Lower lobe of right lung (tissue), 2 donors: ENCODE measurements around the gene ATP10A. TPM values are rescaled to one million over a fixed set of nuclear protein-coding genes. Genes with fewer than 3 reads are reported as not detected.

Source experiments
- ATAC-seq, 2 donors: fragments of 200-7000 bp; cut with Tn5 transposase; one replicate each; pipeline ENCODE4 v1.9.1; 2020 to 2022; ENCODE audit warnings: mild to moderate bottlenecking in 2 of 2, moderate library complexity in 2 of 2
- DNase-seq: peaks from one replicate; pipeline ENCODE4 v3.0.0-alpha.2; 2020
- H3K27ac ChIP-seq: fragments of 200-600 bp; one replicate; pipeline ENCODE4 v1.8.0; 2022
- H3K27me3 ChIP-seq: fragments of 200-600 bp; one replicate; pipeline ENCODE4 v1.8.0; 2022; ENCODE audit warnings: low read depth
- H3K36me3 ChIP-seq: fragments of 200-600 bp; one replicate; pipeline ENCODE4 v1.8.0; 2022; ENCODE audit warnings: mild to moderate bottlenecking
- H3K4me1 ChIP-seq: fragments of 200-600 bp; one replicate; pipeline ENCODE4 v1.8.0; 2022
- H3K4me3 ChIP-seq: fragments of 200-600 bp; one replicate; pipeline ENCODE4 v1.8.0; 2022; ENCODE audit warnings: mild to moderate bottlenecking
- H3K9me3 ChIP-seq: fragments of 200-600 bp; one replicate; pipeline ENCODE4 v1.8.0; 2022
- CTCF ChIP-seq: fragments of 200-600 bp; IDR thresholded peaks from one replicate; pipeline ENCODE4 v1.8.0; 2022; ENCODE audit warnings: antibody characterized with exemption, mild to moderate bottlenecking
- intact Hi-C: fragments of 100-400 bp; cut with DNase I; formaldehyde crosslinking; loops from one replicate; pipeline ENCODE4 v1.11.0; 2022
- total RNA-seq: library from RNA; stranded (reverse); fragmentation: NEBNext Ultra II Directional; extraction: Animal tissue kit (Norgen Biotek cat#: 25700); gene quantifications from one replicate; pipeline ENCODE4 v1.2.1, GENCODE V29; 2021
- donor health status: DM: no; HTN: yes; CAD: no; lungs with severe emphysema.

The ATP10A gene
- total RNA-seq, 1 donor from 2014 or later = 43.5 TPM

GRCh38 chr15:25909325-25909724 is 46.2 kb upstream of the ATP10A start:
- no peak for DNase-seq
- Histone ChIP-seq H3K4me3 (no peak overlapping the region), H3K9me3 (peaks cover 3% of the 10 kb centered on the region), H3K27me3 (no peaks in the 10 kb centered on the region), H3K36me3 (no peaks in the 10 kb centered on the region), H3K27ac (no peak overlapping the region), H3K4me1 (no peaks in the 10 kb centered on the region)
- ATAC-seq = no peak
- intact Hi-C loops = no loop called here
- no peak for TF ChIP-seq CTCF

GRCh38 chr15:25905140-25905539 is 42.0 kb upstream of the ATP10A start:
- Histone ChIP-seq H3K9me3 (no peaks in the 10 kb centered on the region), H3K27me3 (no peaks in the 10 kb centered on the region), H3K4me3 (no peak overlapping the region), H3K27ac (no peak overlapping the region), H3K36me3 (no peaks in the 10 kb centered on the region), H3K4me1 (peaks cover 28% of the 10 kb centered on the region)
- intact Hi-C loops = no loop called here
- no peak for DNase-seq
- TF ChIP-seq CTCF = no peak
- peak; percentile 52 to 59 for ATAC-seq

- DNase-seq (peak; percentile 77), ATAC-seq (peak; percentile 77 to 88)
- H3K27ac ChIP-seq = peak overlapping the region; percentile 67
- intact Hi-C loops = no loop called here
- no peaks in the 10 kb centered on the region for H3K36me3 ChIP-seq
- H3K4me1 ChIP-seq = peaks cover 28% of the 10 kb centered on the region
- TF ChIP-seq CTCF = no peak
- no peaks in the 10 kb centered on the region for H3K9me3 ChIP-seq
- no peak overlapping the region for H3K4me3 ChIP-seq
- H3K27me3 ChIP-seq = no peaks in the 10 kb centered on the region
Measured at GRCh38 chr15:25903024-25903581, 40.0 kb upstream of the ATP10A start.

- peak; percentile 20 to 31 for ATAC-seq
- no peak overlapping the region for H3K27ac ChIP-seq
- H3K4me3 ChIP-seq = no peak overlapping the region
- no peaks in the 10 kb centered on the region for H3K27me3 ChIP-seq
- H3K4me1 ChIP-seq = peaks cover 28% of the 10 kb centered on the region
- H3K36me3 ChIP-seq = no peaks in the 10 kb centered on the region
- H3K9me3 ChIP-seq = no peaks in the 10 kb centered on the region
- intact Hi-C loops = no loop called here
- DNase-seq = no peak
- TF ChIP-seq CTCF = no peak
Measured at GRCh38 chr15:25901811-25902605, 38.9 kb upstream of the ATP10A start.

- no peaks in the 10 kb centered on the region for H3K36me3 ChIP-seq
- H3K9me3 ChIP-seq = no peaks in the 10 kb centered on the region
- DNase-seq (no peak), ATAC-seq (peak; percentile 44 to 48)
- no peak overlapping the region for H3K27ac ChIP-seq
- no peaks in the 10 kb centered on the region for H3K27me3 ChIP-seq
- no peak overlapping the region for H3K4me3 ChIP-seq
- no peak for TF ChIP-seq CTCF
- intact Hi-C loops = no loop called here
- H3K4me1 ChIP-seq = peaks cover 28% of the 10 kb centered on the region
Measured at GRCh38 chr15:25900901-25901300, 37.8 kb upstream of the ATP10A start.
